ENCODE results near the gene IKZF1. TPM values are rescaled to one million over a fixed set of nuclear protein-coding genes. Genes with fewer than 3 reads are reported as not detected.

Gene IKZF1
- polyA plus RNA-seq, 2 of the 4 experiments (the other 2 are of a cell fraction), result not detected

DNA sequence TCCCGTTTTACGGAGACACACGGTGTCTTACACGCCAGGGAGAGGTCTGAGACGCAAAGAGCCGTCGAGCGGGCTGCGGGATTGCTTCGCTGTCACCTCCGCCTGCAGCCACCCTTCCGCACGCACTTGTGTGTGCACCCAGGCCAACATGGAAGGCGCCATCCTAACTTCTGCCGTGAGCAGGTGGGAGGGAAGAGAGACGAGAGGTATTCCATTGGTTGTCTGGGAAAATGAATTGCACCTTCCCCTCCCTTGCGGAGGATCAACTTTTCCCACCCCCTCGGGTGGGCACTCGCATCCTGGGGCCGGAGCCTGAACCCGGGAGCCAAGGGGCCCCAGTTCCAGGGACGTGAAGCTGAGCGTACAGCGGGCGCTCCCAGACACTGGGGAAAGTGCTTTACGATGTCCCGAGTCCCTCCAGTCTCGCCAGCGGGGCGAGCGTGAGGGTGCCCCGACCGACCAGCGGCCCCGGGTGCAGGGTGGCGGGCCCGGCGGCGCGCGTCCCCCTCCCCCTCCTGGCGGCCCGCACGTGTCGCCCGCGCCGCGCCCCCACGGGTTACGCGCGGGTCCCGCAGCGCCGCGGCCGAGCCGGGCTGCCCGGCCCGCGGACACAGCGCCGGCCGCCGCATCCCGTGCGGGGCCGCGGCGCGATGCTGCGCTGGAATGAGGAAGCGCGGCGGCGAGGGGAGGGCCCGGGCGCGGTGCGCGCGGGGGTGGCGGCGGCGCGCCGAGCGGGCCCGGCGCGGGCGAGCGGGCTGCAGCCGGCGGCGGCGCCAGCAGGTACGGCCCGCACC is 984 bp upstream of the IKZF1 start:
- 38% methylated on average over 21 of the region's 100 CpGs for WGBS (ENCODE audit: missing lambda C conversion rate)
- peak overlapping the region; percentile 90 for H3K4me2 ChIP-seq

DNA sequence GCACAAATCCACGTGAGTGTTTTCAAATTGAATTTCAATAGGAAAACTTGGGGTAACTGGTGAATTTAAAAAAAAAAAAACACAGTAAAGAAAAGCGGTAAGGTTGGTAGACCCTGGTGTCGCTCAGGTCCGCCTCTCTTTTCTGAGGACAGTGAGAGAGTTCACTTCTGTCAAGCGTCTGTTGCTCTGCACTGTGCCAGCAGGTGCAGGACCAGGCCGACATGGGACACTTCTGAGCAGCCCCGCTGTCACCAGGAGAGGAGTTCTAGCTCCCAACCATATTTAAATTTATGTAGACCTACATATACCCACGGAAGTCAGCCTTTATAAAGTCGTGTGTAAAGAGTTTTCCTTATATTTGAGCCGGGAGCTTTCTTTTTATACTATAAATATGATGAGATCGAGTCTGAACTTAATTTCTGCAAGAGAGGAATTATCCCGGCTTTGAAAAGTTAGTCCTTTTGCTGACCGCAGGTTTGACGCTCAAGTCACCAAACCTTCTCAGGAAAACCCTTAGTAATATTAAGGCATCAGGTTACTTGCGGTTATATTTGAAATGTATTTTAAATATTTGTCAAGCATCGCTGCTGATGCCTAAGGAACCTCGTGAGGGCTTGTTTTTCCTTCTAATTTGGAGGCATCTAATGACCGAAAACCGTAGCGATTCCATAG is 531 bp downstream of the IKZF1 start:
- no peak for TF ChIP-seq HOXB5 (CRISPR knock-in tag; IDR thresholded peaks at IDR 0.05)
- no peak for TF ChIP-seq HOXA7 (CRISPR knock-in tag; IDR thresholded peaks at IDR 0.05)
- TF ChIP-seq EP300 (IDR thresholded peaks at IDR 0.05), result no peak
- TF ChIP-seq MAFK (IDR thresholded peaks at IDR 0.05; ENCODE audit: partially characterized antibody), result no peak
- no peak for TF ChIP-seq RARB (CRISPR knock-in tag; IDR thresholded peaks at IDR 0.05)
- TF ChIP-seq JUNB (IDR thresholded peaks at IDR 0.05), result no peak
- TF ChIP-seq HDAC2 (IDR thresholded peaks at IDR 0.05), result no peak
- TF ChIP-seq HOXB13 (CRISPR knock-in tag; IDR thresholded peaks at IDR 0.05; ENCODE audit: low read depth), result no peak
- TF ChIP-seq BHLHE40 (IDR thresholded peaks at IDR 0.05; ENCODE audit: low read depth, low read length), result no peak
- TF ChIP-seq MAX (IDR thresholded peaks at IDR 0.05), result no peak
- TF ChIP-seq, protein P1, sequence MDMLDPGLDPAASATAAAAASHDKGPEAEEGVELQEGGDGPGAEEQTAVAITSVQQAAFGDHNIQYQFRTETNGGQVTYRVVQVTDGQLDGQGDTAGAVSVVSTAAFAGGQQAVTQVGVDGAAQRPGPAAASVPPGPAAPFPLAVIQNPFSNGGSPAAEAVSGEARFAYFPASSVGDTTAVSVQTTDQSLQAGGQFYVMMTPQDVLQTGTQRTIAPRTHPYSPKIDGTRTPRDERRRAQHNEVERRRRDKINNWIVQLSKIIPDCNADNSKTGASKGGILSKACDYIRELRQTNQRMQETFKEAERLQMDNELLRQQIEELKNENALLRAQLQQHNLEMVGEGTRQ (IDR thresholded peaks at IDR 0.05), result no peak
- TF ChIP-seq CTCF (IDR thresholded peaks at IDR 0.05), result no peak
- TF ChIP-seq, protein P2, sequence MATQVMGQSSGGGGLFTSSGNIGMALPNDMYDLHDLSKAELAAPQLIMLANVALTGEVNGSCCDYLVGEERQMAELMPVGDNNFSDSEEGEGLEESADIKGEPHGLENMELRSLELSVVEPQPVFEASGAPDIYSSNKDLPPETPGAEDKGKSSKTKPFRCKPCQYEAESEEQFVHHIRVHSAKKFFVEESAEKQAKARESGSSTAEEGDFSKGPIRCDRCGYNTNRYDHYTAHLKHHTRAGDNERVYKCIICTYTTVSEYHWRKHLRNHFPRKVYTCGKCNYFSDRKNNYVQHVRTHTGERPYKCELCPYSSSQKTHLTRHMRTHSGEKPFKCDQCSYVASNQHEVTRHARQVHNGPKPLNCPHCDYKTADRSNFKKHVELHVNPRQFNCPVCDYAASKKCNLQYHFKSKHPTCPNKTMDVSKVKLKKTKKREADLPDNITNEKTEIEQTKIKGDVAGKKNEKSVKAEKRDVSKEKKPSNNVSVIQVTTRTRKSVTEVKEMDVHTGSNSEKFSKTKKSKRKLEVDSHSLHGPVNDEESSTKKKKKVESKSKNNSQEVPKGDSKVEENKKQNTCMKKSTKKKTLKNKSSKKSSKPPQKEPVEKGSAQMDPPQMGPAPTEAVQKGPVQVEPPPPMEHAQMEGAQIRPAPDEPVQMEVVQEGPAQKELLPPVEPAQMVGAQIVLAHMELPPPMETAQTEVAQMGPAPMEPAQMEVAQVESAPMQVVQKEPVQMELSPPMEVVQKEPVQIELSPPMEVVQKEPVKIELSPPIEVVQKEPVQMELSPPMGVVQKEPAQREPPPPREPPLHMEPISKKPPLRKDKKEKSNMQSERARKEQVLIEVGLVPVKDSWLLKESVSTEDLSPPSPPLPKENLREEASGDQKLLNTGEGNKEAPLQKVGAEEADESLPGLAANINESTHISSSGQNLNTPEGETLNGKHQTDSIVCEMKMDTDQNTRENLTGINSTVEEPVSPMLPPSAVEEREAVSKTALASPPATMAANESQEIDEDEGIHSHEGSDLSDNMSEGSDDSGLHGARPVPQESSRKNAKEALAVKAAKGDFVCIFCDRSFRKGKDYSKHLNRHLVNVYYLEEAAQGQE (IDR thresholded peaks at IDR 0.05), result no peak
- no peak for TF ChIP-seq EHF (CRISPR knock-in tag; IDR thresholded peaks at IDR 0.05)
- peak overlapping the region; percentile 90 for H3K4me2 ChIP-seq
- no peak overlapping the region for H3K27ac ChIP-seq
- H3K4me3 ChIP-seq, result peak overlapping the region; percentile 46
- ATAC-seq (peak in 1 of 2 experiments; percentile 62; a peak in 3 of 6 replicates), DNase-seq (ENCODE audit: low read depth in 1 of 2, low spot score in 1 of 2) (no peak), FAIRE-seq (no peak)
- WGBS (ENCODE audit: missing lambda C conversion rate), result 19% methylated on average over 20 of the region's 20 CpGs
- POLR2A ChIA-PET, result no interaction called here
- CTCF ChIA-PET, result interaction anchor here (0.6 kb wide), 1 partner anchor 836 kb away, joined by 3 read pairs; no protein-coding TSS in a partner anchor
- H3K9me3 ChIP-seq, result no peaks in the 10 kb centered on the region
- 0 out of 3 replicates have a peak, but pooled peaks cover 7% of the 10 kb centered on the region for H3K4me1 ChIP-seq

More for the DNA sequence above, 984 bp upstream of the IKZF1 start:
- FAIRE-seq (no peak), ATAC-seq (no peak), DNase-seq (ENCODE audit: low read depth in 1 of 2, low spot score in 1 of 2) (no peak)
- Histone ChIP-seq H3K9me3 (no peaks in the 10 kb centered on the region), H3K4me3 (peak overlapping the region; percentile 46; the same call in 2 of the 3 replicates), H3K4me1 (0 out of 3 replicates have a peak, but pooled peaks cover 7% of the 10 kb centered on the region), H3K27ac (no peak overlapping the region)
- TF ChIP-seq HMGXB4 (CRISPR knock-in tag; IDR thresholded peaks at IDR 0.05; ENCODE audit: borderline replicate concordance) (no peak), HOXA7 (CRISPR knock-in tag; IDR thresholded peaks at IDR 0.05) (no peak), HOXB13 (CRISPR knock-in tag; IDR thresholded peaks at IDR 0.05; ENCODE audit: low read depth) (no peak), HDAC2 (IDR thresholded peaks at IDR 0.05) (no peak), RARB (CRISPR knock-in tag; IDR thresholded peaks at IDR 0.05) (no peak), ZFP36 (IDR thresholded peaks at IDR 0.05; ENCODE audit: borderline replicate concordance, partially characterized antibody) (no peak), EHMT2 (IDR thresholded peaks at IDR 0.05; ENCODE audit: low read depth) (no peak), FOSB (CRISPR knock-in tag; IDR thresholded peaks at IDR 0.05) (no peak), ATOH8 (CRISPR knock-in tag; IDR thresholded peaks at IDR 0.05; ENCODE audit: low read depth) (no peak), FOXS1 (CRISPR knock-in tag; IDR thresholded peaks at IDR 0.05) (no peak), RNF2 (IDR thresholded peaks at IDR 0.05; ENCODE audit: borderline replicate concordance, low read depth) (no peak), HOXB5 (CRISPR knock-in tag; IDR thresholded peaks at IDR 0.05) (no peak), FOSL2 (IDR thresholded peaks at IDR 0.05) (no peak), FOSL2 (CRISPR knock-in tag; IDR thresholded peaks at IDR 0.05) (no peak), NR3C1 (IDR thresholded peaks at IDR 0.05) (no peak), NPAS2 (CRISPR knock-in tag; IDR thresholded peaks at IDR 0.05; ENCODE audit: borderline replicate concordance) (no peak), HEYL (CRISPR knock-in tag; IDR thresholded peaks at IDR 0.05) (no peak)
- TF ChIP-seq, protein P3, sequence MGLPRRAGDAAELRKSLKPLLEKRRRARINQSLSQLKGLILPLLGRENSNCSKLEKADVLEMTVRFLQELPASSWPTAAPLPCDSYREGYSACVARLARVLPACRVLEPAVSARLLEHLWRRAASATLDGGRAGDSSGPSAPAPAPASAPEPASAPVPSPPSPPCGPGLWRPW (IDR thresholded peaks at IDR 0.05), result no peak
- CTCF ChIA-PET, result no interaction called here
- POLR2A ChIA-PET, result no interaction called here
